ENCODE data around the gene SACM1L. TPM values are rescaled to one million over a fixed set of nuclear protein-coding genes. Genes with fewer than 3 reads are reported as not detected.

Gene SACM1L, protein sequence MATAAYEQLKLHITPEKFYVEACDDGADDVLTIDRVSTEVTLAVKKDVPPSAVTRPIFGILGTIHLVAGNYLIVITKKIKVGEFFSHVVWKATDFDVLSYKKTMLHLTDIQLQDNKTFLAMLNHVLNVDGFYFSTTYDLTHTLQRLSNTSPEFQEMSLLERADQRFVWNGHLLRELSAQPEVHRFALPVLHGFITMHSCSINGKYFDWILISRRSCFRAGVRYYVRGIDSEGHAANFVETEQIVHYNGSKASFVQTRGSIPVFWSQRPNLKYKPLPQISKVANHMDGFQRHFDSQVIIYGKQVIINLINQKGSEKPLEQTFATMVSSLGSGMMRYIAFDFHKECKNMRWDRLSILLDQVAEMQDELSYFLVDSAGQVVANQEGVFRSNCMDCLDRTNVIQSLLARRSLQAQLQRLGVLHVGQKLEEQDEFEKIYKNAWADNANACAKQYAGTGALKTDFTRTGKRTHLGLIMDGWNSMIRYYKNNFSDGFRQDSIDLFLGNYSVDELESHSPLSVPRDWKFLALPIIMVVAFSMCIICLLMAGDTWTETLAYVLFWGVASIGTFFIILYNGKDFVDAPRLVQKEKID
- total RNA-seq (2021; ENCODE audit: unreplicated experiment) (31.6 TPM), Bru-seq, nascent RNA (percentile 82 among the genes with signal in this experiment), BruChase-seq, experiment 1, labeled RNA remaining after a 2-hour chase (percentile 83 among the genes with signal in this experiment), BruChase-seq, experiment 2, labeled RNA remaining after a 6-hour chase (percentile 85 among the genes with signal in this experiment)
- polyA plus RNA-seq (2012; ENCODE audit: insufficient read length): 17.4 TPM
- long read RNA-seq, transcript SACM1L-201 (20 exons, 3,723 nt): major isoform, 89 of 114 reads
- long read RNA-seq, partial matches to known transcripts: 8 of 114 reads
- long read RNA-seq, other reads (novel, unspliced or antisense): 14 of 114 reads

DNA sequence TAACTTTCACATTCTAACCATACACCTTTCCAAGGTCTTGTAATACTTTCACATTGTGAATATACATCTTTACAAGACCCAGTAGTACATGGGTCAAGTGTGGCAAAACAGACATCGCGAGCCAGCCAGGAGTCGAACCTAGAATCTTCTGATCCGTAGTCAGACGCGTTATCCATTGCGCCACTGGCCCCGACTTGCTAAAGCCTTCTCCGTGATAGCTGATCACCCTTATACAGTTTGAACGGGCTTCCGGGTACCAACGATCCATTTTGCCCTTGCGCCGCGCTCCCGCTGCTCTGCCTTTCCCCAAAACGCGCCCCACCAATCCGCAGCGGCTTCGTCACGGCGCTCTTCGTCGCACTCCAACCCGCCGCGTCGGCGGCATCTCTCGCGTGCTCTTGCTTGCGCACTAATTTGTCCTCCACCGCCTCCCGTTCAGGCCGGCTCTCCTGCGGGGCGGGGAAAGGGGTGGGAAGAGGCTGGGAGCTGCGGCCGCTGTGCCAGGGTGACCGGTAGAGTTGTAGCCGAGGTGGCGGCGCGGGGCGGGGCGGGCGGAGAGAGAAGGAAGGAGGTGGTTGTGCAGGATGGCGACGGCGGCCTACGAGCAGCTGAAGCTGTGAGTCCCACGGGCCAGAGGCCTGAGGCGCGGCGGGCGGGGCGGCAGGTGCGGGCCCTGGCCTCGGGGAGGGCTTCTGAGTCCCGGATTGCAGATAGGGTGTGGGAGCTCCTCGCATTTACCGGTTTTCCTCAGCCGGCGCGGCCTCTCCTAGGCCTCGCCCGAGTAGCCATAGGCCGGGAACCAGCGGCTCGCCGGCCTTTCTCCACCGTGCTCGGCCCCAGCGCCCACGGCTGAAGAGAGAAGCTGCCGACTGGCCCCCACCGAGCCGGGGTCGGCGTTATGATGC is at the start of gene SACM1L:
Gene SACM1L (plus strand): TSS at position 515 of the 905 bp plus-strand sequence. CDS start 70 bp downstream, at position 585.
- ChIA-PET POLR2A (no interaction called here), CTCF (no interaction called here)
- in situ Hi-C loops (cut with HindIII; ENCODE audit: low pct_unique_long_range_greater_than_20kb, low sequenced_read_pairs): no loop called here
- intact Hi-C loops (cut with micrococcal nuclease; ENCODE audit: unreplicated experiment): no loop called here
- TF ChIP-seq, protein P1, sequence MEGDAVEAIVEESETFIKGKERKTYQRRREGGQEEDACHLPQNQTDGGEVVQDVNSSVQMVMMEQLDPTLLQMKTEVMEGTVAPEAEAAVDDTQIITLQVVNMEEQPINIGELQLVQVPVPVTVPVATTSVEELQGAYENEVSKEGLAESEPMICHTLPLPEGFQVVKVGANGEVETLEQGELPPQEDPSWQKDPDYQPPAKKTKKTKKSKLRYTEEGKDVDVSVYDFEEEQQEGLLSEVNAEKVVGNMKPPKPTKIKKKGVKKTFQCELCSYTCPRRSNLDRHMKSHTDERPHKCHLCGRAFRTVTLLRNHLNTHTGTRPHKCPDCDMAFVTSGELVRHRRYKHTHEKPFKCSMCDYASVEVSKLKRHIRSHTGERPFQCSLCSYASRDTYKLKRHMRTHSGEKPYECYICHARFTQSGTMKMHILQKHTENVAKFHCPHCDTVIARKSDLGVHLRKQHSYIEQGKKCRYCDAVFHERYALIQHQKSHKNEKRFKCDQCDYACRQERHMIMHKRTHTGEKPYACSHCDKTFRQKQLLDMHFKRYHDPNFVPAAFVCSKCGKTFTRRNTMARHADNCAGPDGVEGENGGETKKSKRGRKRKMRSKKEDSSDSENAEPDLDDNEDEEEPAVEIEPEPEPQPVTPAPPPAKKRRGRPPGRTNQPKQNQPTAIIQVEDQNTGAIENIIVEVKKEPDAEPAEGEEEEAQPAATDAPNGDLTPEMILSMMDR (IDR thresholded peaks at IDR 0.05): no peak
- TF ChIP-seq POLR2AphosphoS5 (IDR thresholded peaks at IDR 0.05; ENCODE audit: low read depth, low read length) (peak; percentile 63; the same call in 1 of the 2 replicates), SIN3A (IDR thresholded peaks at IDR 0.05; ENCODE audit: borderline replicate concordance, insufficient read depth, low read depth, low read length) (0 out of 2 replicates have a peak, but pooled peaks have one; percentile 72)
- TF ChIP-seq, protein P2, sequence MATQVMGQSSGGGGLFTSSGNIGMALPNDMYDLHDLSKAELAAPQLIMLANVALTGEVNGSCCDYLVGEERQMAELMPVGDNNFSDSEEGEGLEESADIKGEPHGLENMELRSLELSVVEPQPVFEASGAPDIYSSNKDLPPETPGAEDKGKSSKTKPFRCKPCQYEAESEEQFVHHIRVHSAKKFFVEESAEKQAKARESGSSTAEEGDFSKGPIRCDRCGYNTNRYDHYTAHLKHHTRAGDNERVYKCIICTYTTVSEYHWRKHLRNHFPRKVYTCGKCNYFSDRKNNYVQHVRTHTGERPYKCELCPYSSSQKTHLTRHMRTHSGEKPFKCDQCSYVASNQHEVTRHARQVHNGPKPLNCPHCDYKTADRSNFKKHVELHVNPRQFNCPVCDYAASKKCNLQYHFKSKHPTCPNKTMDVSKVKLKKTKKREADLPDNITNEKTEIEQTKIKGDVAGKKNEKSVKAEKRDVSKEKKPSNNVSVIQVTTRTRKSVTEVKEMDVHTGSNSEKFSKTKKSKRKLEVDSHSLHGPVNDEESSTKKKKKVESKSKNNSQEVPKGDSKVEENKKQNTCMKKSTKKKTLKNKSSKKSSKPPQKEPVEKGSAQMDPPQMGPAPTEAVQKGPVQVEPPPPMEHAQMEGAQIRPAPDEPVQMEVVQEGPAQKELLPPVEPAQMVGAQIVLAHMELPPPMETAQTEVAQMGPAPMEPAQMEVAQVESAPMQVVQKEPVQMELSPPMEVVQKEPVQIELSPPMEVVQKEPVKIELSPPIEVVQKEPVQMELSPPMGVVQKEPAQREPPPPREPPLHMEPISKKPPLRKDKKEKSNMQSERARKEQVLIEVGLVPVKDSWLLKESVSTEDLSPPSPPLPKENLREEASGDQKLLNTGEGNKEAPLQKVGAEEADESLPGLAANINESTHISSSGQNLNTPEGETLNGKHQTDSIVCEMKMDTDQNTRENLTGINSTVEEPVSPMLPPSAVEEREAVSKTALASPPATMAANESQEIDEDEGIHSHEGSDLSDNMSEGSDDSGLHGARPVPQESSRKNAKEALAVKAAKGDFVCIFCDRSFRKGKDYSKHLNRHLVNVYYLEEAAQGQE (IDR thresholded peaks at IDR 0.05; ENCODE audit: insufficient read depth in 1 of 2, low read depth in 2 of 2, low read length in 1 of 2): no peak
- Histone ChIP-seq H3K27ac (ENCODE audit: low read length) (peak within 1 kb of the TSS; percentile 94), H3K4me3 (ENCODE audit: low read depth in 2 of 2, low read length in 2 of 2) (peak within 1 kb of the TSS; percentile 84 to 92), H3K36me3 (ENCODE audit: control insufficient read depth, insufficient read depth, low read length) (peaks cover 2% of the 10 kb centered on the region), H3K9me3 (ENCODE audit: control insufficient read depth, insufficient read depth, low read depth, low read length) (no peaks in the 10 kb centered on the region), H3K27me3 (ENCODE audit: control insufficient read depth, insufficient read depth, low read length) (no peaks in the 10 kb centered on the region), H3K4me1 (ENCODE audit: control insufficient read depth, insufficient read depth, low read length) (peaks cover 9% of the 10 kb centered on the region)
- DNase-seq (ENCODE audit: low read depth, low spot score): peak; percentile 96
- BruUV-seq (replicated peaks): TSS peak; percentile 56
- peak; percentile 95 for ATAC-seq

DNA sequence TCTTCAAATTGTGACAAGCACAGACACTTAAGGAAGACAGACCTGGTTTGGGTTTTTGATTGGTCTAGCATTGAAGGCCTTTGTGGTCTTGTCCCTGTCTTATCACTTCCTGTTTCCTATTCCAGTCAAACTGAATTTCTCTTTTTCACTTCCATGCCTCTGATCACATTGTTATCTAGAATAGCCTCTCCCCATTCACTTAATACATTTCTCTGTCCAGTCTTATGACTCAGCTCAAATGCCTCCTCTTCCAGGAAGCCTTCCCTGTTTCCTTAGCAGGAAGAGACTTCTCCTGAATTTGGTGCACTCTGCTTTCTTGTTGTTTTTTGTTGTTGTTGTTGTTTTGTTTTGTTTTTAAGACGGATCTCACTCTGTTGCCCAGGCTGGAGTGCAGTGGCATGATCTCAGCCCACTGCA is 49.1 kb upstream of the SACM1L start:
- peak overlapping the region; percentile 11; the same call in 1 of the 2 replicates for H3K27ac ChIP-seq (ENCODE audit: low read length)
- ATAC-seq (no peak), DNase-seq (ENCODE audit: low read depth, low spot score) (no peak)
- H3K36me3 ChIP-seq (ENCODE audit: control insufficient read depth, insufficient read depth, low read length): no peaks in the 10 kb centered on the region; the same call in 1 of the 2 replicates
- H3K9me3 ChIP-seq (ENCODE audit: control insufficient read depth, insufficient read depth, low read depth, low read length): no peaks in the 10 kb centered on the region
- no peak overlapping the region for H3K4me3 ChIP-seq (ENCODE audit: low read depth in 2 of 2, low read length in 2 of 2)
- in situ Hi-C loops (cut with HindIII; ENCODE audit: low pct_unique_long_range_greater_than_20kb, low sequenced_read_pairs): no loop called here
- intact Hi-C loops (cut with micrococcal nuclease; ENCODE audit: unreplicated experiment): no loop called here
- peaks cover 39% of the 10 kb centered on the region for H3K4me1 ChIP-seq (ENCODE audit: control insufficient read depth, insufficient read depth, low read length)
- TF ChIP-seq, protein P1 (IDR thresholded peaks at IDR 0.05): no peak
- no peak for TF ChIP-seq TCF7L2 (IDR thresholded peaks at IDR 0.05; ENCODE audit: low read depth, low read length)
- TF ChIP-seq, protein P2 (IDR thresholded peaks at IDR 0.05; ENCODE audit: insufficient read depth in 1 of 2, low read depth in 2 of 2, low read length in 1 of 2): no peak
- no peak for TF ChIP-seq SIN3A (IDR thresholded peaks at IDR 0.05; ENCODE audit: borderline replicate concordance, insufficient read depth, low read depth, low read length)
- no peak for TF ChIP-seq POLR2AphosphoS5 (IDR thresholded peaks at IDR 0.05; ENCODE audit: low read depth, low read length)
- ChIA-PET CTCF (no interaction called here), POLR2A (no interaction called here)
- H3K27me3 ChIP-seq (ENCODE audit: control insufficient read depth, insufficient read depth, low read length): no peaks in the 10 kb centered on the region
- no TSS peak for BruUV-seq (replicated peaks)

Measured in Panc1 (cell line).